A549 treated with CORT108297 at 1 μM for 4 hours (cell line): ENCODE results near the gene CASQ2. TPM values are rescaled to one million over a fixed set of nuclear protein-coding genes. Genes with fewer than 3 reads are reported as not detected.

Source experiments
- total RNA-seq: library from RNA; stranded (reverse); fragments of 200-300 nt; extraction: Qiagen RNA extraction; gene quantifications from 5 replicates; pipeline ENCODE4 v1.2.3, GENCODE V29; 2022

The CASQ2 gene
- not detected in 5 replicates for total RNA-seq

GRCh38 chr1:115768549-115768948, at the start of gene CASQ2:
CASQ2 (minus strand) TSS chr1:115768714; CDS start chr1:115768541, 173 bp downstream.

Other genes with a start within 250 kb of the CASQ2 start
- gene VANGL1, start 126.7 kb downstream of the CASQ2 start, total RNA-seq, result 17.1 to 23.2 TPM (median 20.8 TPM) in 5 replicates
- gene NHLH2, start 72.4 kb upstream of the CASQ2 start, total RNA-seq, result not detected in 5 replicates
- 0.50 to 0.93 TPM (median 0.66 TPM) in 5 replicates for gene SLC22A15, start 207.8 kb upstream of the CASQ2 start, total RNA-seq